K562 (cell line): Measurements from ENCODE around the gene SCAMP3.

Source experiments
- CTCF ChIP-seq, 3 experiments: IDR thresholded peaks in 2 of 3; conservative IDR thresholded peaks in 1 of 3; 2 replicates each; pipeline ENCODE4 v1.5.1; 2011 to 2012; ENCODE audit warnings: low read length in 3 of 3, mild to moderate bottlenecking in 3 of 3, control low read depth in 2 of 3, improper control_type of control experiment in 1 of 3, inconsistent platforms in 1 of 3, low read depth in 1 of 3, mixed read lengths in 1 of 3, moderate library complexity in 1 of 3; ENCODE audit not compliant: insufficient read depth in 2 of 3
- EZH2 ChIP-seq: IDR thresholded peaks from 2 replicates; pipeline ENCODE4 v1.6.1; 2012; ENCODE audit warnings: low read depth, mild to moderate bottlenecking, inconsistent platforms, low read length, borderline replicate concordance
- MAX ChIP-seq: sonication (generic); formaldehyde crosslinking; IDR thresholded peaks from 2 replicates; pipeline ENCODE4 v1.9.0; 2022; ENCODE audit warnings: mild to moderate bottlenecking, missing genetic modification reagents
- POLR2A ChIP-seq: fragments of 450-650 bp; conservative IDR thresholded peaks from 2 replicates; pipeline ENCODE4 v1.6.1; 2016
- U2AF1 ChIP-seq: fragments of 200-400 bp; formaldehyde crosslinking; optimal IDR thresholded peaks from 2 replicates; pipeline ENCODE3; 2017; ENCODE audit warnings: mild to moderate bottlenecking, low read depth, low read length, moderate library complexity
- YY1 ChIP-seq, 3 experiments: IDR thresholded peaks; 2 replicates each; pipeline ENCODE4 v1.6.1; 2011; ENCODE audit warnings: low read length in 2 of 3, mild to moderate bottlenecking in 2 of 3, moderate library complexity in 2 of 3, borderline replicate concordance in 1 of 3, control low read depth in 1 of 3, low read depth in 1 of 3; ENCODE audit not compliant: insufficient read depth in 3 of 3, insufficient replicate concordance in 2 of 3, control insufficient read depth in 1 of 3, insufficient read length in 1 of 3; ENCODE audit errors: extremely low read depth in 1 of 3
- ZNF644 ChIP-seq: fragments of 200-800 bp; sonication (Bioruptor generic); IDR thresholded peaks from 2 replicates; pipeline ENCODE4 v1.6.1; 2016; ENCODE audit warnings: low read depth, missing genetic modification characterization, missing compliant biosample characterization
- ZNF780A ChIP-seq: fragments of 250-450 bp; sonication (Bioruptor Pico); IDR thresholded peaks from 2 replicates; pipeline ENCODE4 v1.5.0; 2021; ENCODE audit warnings: mild to moderate bottlenecking
- TF ChIP-seq, protein P1 (sequence below), 2 experiments: fragments of 450-650 bp; formaldehyde crosslinking in 1 of 2; IDR thresholded peaks; 2 replicates each; pipeline versions ENCODE4 v1.4.0 to v1.6.1; 2014 to 2020; ENCODE audit warnings: mild to moderate bottlenecking in 2 of 2, borderline replicate concordance in 1 of 2, low read depth in 1 of 2

GRCh38 chr1:155273343-155274245 lies 11.4 kb upstream of the SCAMP3 start, which contains the start of gene CLK2:
- TF ChIP-seq, protein P1, sequence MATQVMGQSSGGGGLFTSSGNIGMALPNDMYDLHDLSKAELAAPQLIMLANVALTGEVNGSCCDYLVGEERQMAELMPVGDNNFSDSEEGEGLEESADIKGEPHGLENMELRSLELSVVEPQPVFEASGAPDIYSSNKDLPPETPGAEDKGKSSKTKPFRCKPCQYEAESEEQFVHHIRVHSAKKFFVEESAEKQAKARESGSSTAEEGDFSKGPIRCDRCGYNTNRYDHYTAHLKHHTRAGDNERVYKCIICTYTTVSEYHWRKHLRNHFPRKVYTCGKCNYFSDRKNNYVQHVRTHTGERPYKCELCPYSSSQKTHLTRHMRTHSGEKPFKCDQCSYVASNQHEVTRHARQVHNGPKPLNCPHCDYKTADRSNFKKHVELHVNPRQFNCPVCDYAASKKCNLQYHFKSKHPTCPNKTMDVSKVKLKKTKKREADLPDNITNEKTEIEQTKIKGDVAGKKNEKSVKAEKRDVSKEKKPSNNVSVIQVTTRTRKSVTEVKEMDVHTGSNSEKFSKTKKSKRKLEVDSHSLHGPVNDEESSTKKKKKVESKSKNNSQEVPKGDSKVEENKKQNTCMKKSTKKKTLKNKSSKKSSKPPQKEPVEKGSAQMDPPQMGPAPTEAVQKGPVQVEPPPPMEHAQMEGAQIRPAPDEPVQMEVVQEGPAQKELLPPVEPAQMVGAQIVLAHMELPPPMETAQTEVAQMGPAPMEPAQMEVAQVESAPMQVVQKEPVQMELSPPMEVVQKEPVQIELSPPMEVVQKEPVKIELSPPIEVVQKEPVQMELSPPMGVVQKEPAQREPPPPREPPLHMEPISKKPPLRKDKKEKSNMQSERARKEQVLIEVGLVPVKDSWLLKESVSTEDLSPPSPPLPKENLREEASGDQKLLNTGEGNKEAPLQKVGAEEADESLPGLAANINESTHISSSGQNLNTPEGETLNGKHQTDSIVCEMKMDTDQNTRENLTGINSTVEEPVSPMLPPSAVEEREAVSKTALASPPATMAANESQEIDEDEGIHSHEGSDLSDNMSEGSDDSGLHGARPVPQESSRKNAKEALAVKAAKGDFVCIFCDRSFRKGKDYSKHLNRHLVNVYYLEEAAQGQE (IDR thresholded peaks at IDR 0.05; ENCODE audit: borderline replicate concordance) = peak; percentile 70
- TF ChIP-seq, protein P1 (CRISPR knock-in tag; IDR thresholded peaks at IDR 0.05; ENCODE audit: low read depth) = no peak
- peak; percentile 81 for TF ChIP-seq POLR2A
- TF ChIP-seq U2AF1 = no peak
- no peak for TF ChIP-seq ZNF644 (tag)
- TF ChIP-seq CTCF (IDR thresholded peaks at IDR 0.05 in 2 of 3, conservative IDR thresholded peaks at IDR 0.05 in 1 of 3; ENCODE audit: insufficient read depth in 2 of 3, low read depth in 1 of 3, low read length in 3 of 3) = no peak
- TF ChIP-seq YY1 (IDR thresholded peaks at IDR 0.05; ENCODE audit: borderline replicate concordance in 1 of 3, control insufficient read depth in 1 of 3, extremely low read depth in 1 of 3, insufficient read depth in 3 of 3, insufficient read length in 1 of 3, insufficient replicate concordance in 2 of 3, low read depth in 1 of 3, low read length in 2 of 3) = peak in 1 of 3 experiments; percentile 30
- no peak for TF ChIP-seq EZH2
- TF ChIP-seq MAX (CRISPR knock-in tag) = peak; percentile 98
- no peak for TF ChIP-seq ZNF780A (CRISPR knock-in tag)
